PC-3 (cell line): ENCODE measurements around the gene PSMB5. TPM values are rescaled to one million over a fixed set of nuclear protein-coding genes. Genes with fewer than 3 reads are reported as not detected.

ENCODE experiments used
- ATAC-seq: fragments of 200-7000 bp; cut with Tn5 transposase; 2 replicates; pipeline ENCODE4 v1.9.1; 2020; ENCODE audit warnings: mild to moderate bottlenecking, moderate library complexity
- BruUV-seq: library from RNA; stranded (reverse); fragments of 400-500 nt; replicated peaks from 2 replicates; lab custom pipeline; 2021; lab: Mats Ljungman, UMichigan
- CTCF ChIA-PET: fragments of 300-600 bp; sonication (Branson Sonifier 250); formaldehyde crosslinking; loops from one replicate; lab custom pipeline; 2022; ENCODE audit warnings: antibody characterized with exemption; lab: Charles Lee
- POLR2A ChIA-PET: fragments of 300-600 bp; sonication (Branson Sonifier 250); formaldehyde crosslinking; loops from one replicate; lab custom pipeline; 2022; ENCODE audit warnings: antibody characterized with exemption; ENCODE audit not compliant: unreplicated experiment; lab: Charles Lee
- DNase-seq: peaks from one replicate; pipeline ENCODE4 v3.0.0-alpha.2; 2015
- H2AFZ ChIP-seq: fragments of 300-600 bp; sonication (generic); 2 replicates; pipeline ENCODE4 v1.6.0; 2016; ENCODE audit warnings: antibody characterized with exemption, low read length
- H3F3A ChIP-seq: fragments of 300-600 bp; sonication (generic); one replicate; pipeline ENCODE4 v1.6.0; 2017; ENCODE audit warnings: antibody characterized with exemption, low read length, control low read depth, mild to moderate bottlenecking; ENCODE audit not compliant: unreplicated experiment
- H3K27ac ChIP-seq: fragments of 300-600 bp; sonication (generic); 2 replicates; pipeline ENCODE4 v1.5.1; 2016; ENCODE audit warnings: mild to moderate bottlenecking, low read length
- H3K27me3 ChIP-seq: fragments of 300-600 bp; sonication (generic); 2 replicates; pipeline ENCODE4 v1.6.1; 2016; ENCODE audit warnings: low read length, mixed read lengths
- H3K36me3 ChIP-seq: fragments of 300-600 bp; sonication (generic); 2 replicates; pipeline ENCODE4 v1.6.1; 2016; ENCODE audit warnings: low read depth, mixed run types, low read length, mixed read lengths
- H3K4me1 ChIP-seq: fragments of 300-600 bp; sonication (generic); 2 replicates; pipeline ENCODE4 v1.5.1; 2016; ENCODE audit warnings: low read length; ENCODE audit not compliant: insufficient read depth
- H3K4me2 ChIP-seq: fragments of 300-600 bp; sonication (generic); 2 replicates; pipeline ENCODE4 v1.6.0; 2016; ENCODE audit warnings: low read length
- H3K4me3 ChIP-seq: fragments of 300-600 bp; sonication (generic); 2 replicates; pipeline ENCODE4 v1.5.1; 2016; ENCODE audit warnings: mild to moderate bottlenecking, low read length, mixed read lengths
- H3K79me2 ChIP-seq: fragments of 300-600 bp; sonication (generic); 2 replicates; pipeline ENCODE4 v1.6.1; 2017; ENCODE audit warnings: low read length, mixed read lengths
- H3K9ac ChIP-seq: fragments of 300-600 bp; sonication (generic); 2 replicates; pipeline ENCODE4 v1.6.0; 2016; ENCODE audit warnings: mild to moderate bottlenecking, low read length
- H3K9me2 ChIP-seq: fragments of 300-600 bp; sonication (generic); replicated peaks from 2 replicates; pipeline ENCODE4 v1.6.1; 2016; ENCODE audit warnings: mixed run types, low read length, mixed read lengths
- H3K9me3 ChIP-seq: fragments of 300-600 bp; sonication (generic); 2 replicates; pipeline ENCODE4 v1.6.1; 2016; ENCODE audit warnings: low read length, mixed read lengths
- H4K20me1 ChIP-seq: fragments of 300-600 bp; sonication (generic); 2 replicates; pipeline ENCODE4 v1.6.1; 2016; ENCODE audit warnings: low read length, mixed read lengths
- EZH2 ChIP-seq: fragments of 300-600 bp; sonication (generic); IDR thresholded peaks from one replicate; pipeline ENCODE4 v1.6.1; 2017; ENCODE audit warnings: antibody characterized with exemption, mild to moderate bottlenecking, low read length; ENCODE audit not compliant: unreplicated experiment
- EZH2phosphoT487 ChIP-seq: fragments of 300-600 bp; sonication (generic); IDR thresholded peaks from 2 replicates; pipeline ENCODE4 v1.6.1; 2018; ENCODE audit warnings: mild to moderate bottlenecking, antibody characterized with exemption, low read length, borderline replicate concordance
- intact Hi-C: fragments of 100-400 bp; cut with micrococcal nuclease; formaldehyde crosslinking; loops from 2 replicates; pipeline ENCODE4 v1.9.0; 2023
- total RNA-seq: library from RNA; depleted of rRNA; stranded (reverse); fragments of >200 nt; gene quantifications from 2 replicates; pipeline ENCODE4 v1.2.3, GENCODE V29; 2014
- TF ChIP-seq, protein P1 (sequence below): fragments of 300-600 bp; sonication (generic); conservative IDR thresholded peaks from 2 replicates; pipeline ENCODE4 v1.5.1; 2017; ENCODE audit warnings: antibody characterized with exemption, low read depth, mild to moderate bottlenecking, low read length

PSMB5 gene
- total RNA-seq, 1 experiment from 2014 or later = 424 TPM

DNA sequence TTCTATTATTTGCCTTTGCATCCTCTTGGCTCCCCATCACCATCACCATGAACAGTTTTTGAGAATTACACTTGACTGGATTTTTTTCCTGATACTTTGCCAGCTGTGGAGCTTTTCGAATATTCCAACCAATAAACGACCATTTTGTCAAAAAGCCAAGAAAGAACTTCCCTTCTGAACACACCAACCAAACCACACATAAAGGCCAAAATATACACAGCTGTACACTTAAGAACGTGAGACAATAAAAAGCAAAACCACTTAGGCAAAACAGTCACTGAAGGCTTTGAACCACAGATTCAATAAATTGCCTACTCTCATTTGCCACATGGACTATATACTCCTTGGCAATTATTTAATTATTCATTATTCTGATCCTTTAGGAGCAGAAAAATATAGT is 25.9 kb downstream of the PSMB5 start:
- Histone ChIP-seq H3K9me3 (no peaks in the 10 kb centered on the region), H3K4me1 (peaks cover 40% of the 10 kb centered on the region), H3K9ac (no peak overlapping the region), H4K20me1 (no peaks in the 10 kb centered on the region), H3K4me3 (peak overlapping the region; percentile 67; the same call in 1 of the 2 replicates), H3F3A (peaks cover 7% of the 10 kb centered on the region), H3K27ac (no peak overlapping the region), H3K9me2 (no peaks in the 10 kb centered on the region), H3K36me3 (no peaks in the 10 kb centered on the region), H3K4me2 (peak overlapping the region; percentile 80), H3K79me2 (peaks cover 4% of the 10 kb centered on the region; the same call in 1 of the 2 replicates), H3K27me3 (no peaks in the 10 kb centered on the region), H2AFZ (no peak overlapping the region)
- ChIA-PET CTCF (interaction anchor here (0.7 kb wide), 1 partner anchor 101 kb away, joined by 3 read pairs; no protein-coding TSS in a partner anchor), POLR2A (interaction anchor here (0.6 kb wide), 1 partner anchor 179 kb away, joined by 10 read pairs; no protein-coding TSS in a partner anchor)
- TF ChIP-seq, protein P1, sequence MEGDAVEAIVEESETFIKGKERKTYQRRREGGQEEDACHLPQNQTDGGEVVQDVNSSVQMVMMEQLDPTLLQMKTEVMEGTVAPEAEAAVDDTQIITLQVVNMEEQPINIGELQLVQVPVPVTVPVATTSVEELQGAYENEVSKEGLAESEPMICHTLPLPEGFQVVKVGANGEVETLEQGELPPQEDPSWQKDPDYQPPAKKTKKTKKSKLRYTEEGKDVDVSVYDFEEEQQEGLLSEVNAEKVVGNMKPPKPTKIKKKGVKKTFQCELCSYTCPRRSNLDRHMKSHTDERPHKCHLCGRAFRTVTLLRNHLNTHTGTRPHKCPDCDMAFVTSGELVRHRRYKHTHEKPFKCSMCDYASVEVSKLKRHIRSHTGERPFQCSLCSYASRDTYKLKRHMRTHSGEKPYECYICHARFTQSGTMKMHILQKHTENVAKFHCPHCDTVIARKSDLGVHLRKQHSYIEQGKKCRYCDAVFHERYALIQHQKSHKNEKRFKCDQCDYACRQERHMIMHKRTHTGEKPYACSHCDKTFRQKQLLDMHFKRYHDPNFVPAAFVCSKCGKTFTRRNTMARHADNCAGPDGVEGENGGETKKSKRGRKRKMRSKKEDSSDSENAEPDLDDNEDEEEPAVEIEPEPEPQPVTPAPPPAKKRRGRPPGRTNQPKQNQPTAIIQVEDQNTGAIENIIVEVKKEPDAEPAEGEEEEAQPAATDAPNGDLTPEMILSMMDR = no peak
- TF ChIP-seq EZH2phosphoT487 (no peak), EZH2 (no peak)
- DNase-seq = peak; percentile 36
- intact Hi-C loops = loop anchor here (1.0 kb wide), 1 partner anchor 25 kb away; the partner anchor contains the start of gene PSMB5
- no peak for ATAC-seq
- BruUV-seq = no TSS peak

DNA sequence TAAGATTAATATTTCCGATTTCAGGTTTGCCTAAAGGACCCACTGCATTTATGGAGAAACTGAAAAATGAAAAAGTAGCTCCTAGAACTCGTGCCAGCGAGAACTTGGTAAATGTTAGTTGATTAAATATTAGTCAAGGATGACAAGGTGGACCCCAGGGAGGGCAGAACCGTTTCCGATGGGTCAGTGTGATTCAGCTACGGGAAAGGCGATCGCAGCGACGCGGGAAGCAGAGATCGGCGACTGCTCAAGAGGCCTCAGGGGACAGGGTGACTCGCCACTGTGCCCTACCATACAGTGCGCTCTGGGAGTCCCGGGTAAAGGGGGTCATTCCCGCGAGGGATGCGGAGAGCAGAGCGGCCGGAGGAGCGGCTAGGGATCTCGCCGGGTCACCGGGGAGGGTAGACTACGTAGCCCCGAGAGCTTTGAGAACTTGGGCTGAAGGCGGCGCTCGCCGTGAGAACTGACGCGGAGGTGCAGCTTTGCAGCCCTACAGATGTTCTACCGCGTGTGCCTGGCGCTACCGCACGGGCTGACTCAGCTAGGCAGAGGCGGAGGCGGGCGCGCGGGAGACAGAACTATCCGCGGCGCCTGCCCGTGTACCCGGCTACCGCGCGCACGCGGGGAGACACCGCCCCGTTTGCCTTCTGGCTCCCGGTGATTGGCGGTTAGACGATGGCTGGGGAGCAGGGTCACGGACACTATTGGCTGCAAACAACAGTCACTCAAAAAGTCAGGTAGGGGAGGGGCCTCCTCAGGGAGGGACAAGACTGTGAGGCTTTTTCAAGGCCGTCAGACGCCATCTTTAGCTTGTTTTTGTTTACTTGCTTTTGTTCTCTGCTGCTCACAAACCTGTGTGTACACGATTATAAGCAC is 27.9 kb downstream of the PSMB5 start:
- Histone ChIP-seq H3K9ac (peak overlapping the region; percentile 86), H3K36me3 (no peaks in the 10 kb centered on the region), H3K4me1 (peaks cover 40% of the 10 kb centered on the region), H3K9me2 (no peaks in the 10 kb centered on the region), H3K4me2 (peak overlapping the region; percentile 89), H3K9me3 (no peaks in the 10 kb centered on the region), H3K4me3 (peak overlapping the region; percentile 73), H3F3A (peaks cover 7% of the 10 kb centered on the region), H3K27me3 (no peaks in the 10 kb centered on the region), H4K20me1 (no peaks in the 10 kb centered on the region), H3K79me2 (peaks cover 4% of the 10 kb centered on the region; the same call in 1 of the 2 replicates), H2AFZ (peak overlapping the region; percentile 89), H3K27ac (peak overlapping the region; percentile 90)
- BruUV-seq = TSS peak; percentile 1
- TF ChIP-seq, protein P1 = peak; percentile 36; the same call in 1 of the 2 replicates
- no peak for TF ChIP-seq EZH2phosphoT487
- DNase-seq = peak; percentile 98
- ChIA-PET POLR2A (interaction anchor here (0.5 to 1.3 kb wide), 7 partner anchors 12 to 476 kb away, joined by 3 to 12 read pairs (median 5); partner anchors contain the start of genes ACIN1, AJUBA and C14orf119), CTCF (interaction anchor here (0.6 to 1.7 kb wide), 5 partner anchors 12 to 62 kb away, joined by 3 to 16 read pairs (median 6); no protein-coding TSS in a partner anchor)
- ATAC-seq = peak; percentile 92
- intact Hi-C loops = no loop called here
